Panc1 (cell line): ENCODE data around the gene SNURF. TPM values are rescaled to one million over a fixed set of nuclear protein-coding genes. Genes with fewer than 3 reads are reported as not detected.

Experiments used
- ATAC-seq: fragments of 200-7000 bp; cut with Tn5 transposase; 2 replicates; pipeline ENCODE4 v1.9.1; 2020; ENCODE audit warnings: mild to moderate bottlenecking, moderate library complexity
- BruUV-seq: library from RNA; stranded (reverse); fragments of 400-500 nt; replicated peaks from 2 replicates; lab custom pipeline; 2021; lab: Mats Ljungman, UMichigan
- CTCF ChIA-PET: fragments of 300-600 bp; sonication (Branson Sonifier 250); formaldehyde crosslinking; loops from one replicate; lab custom pipeline; 2022; ENCODE audit warnings: antibody characterized with exemption; lab: Charles Lee
- POLR2A ChIA-PET: fragments of 300-600 bp; sonication (Branson Sonifier 250); formaldehyde crosslinking; loops from one replicate; lab custom pipeline; 2022; ENCODE audit warnings: antibody characterized with exemption; lab: Charles Lee
- DNase-seq: peaks from one replicate; pipeline ENCODE4 v3.0.0-alpha.2; 2010; ENCODE audit warnings: low read depth, low spot score
- H3K27ac ChIP-seq: 2 replicates; pipeline ENCODE4 v1.5.1; 2011; ENCODE audit warnings: mild to moderate bottlenecking, low read length, inconsistent platforms
- H3K27me3 ChIP-seq: fragments of 200-500 bp; sonication (Bioruptor generic); 2 replicates; pipeline ENCODE4 v1.6.0; 2014; ENCODE audit warnings: low read length, inconsistent platforms; ENCODE audit not compliant: control insufficient read depth, insufficient read depth
- H3K36me3 ChIP-seq: fragments of 200-500 bp; sonication (Bioruptor generic); 2 replicates; pipeline ENCODE4 v1.5.1; 2014; ENCODE audit warnings: inconsistent platforms, mild to moderate bottlenecking, low read length, moderate library complexity; ENCODE audit not compliant: control insufficient read depth, insufficient read depth
- H3K4me1 ChIP-seq: 2 replicates; pipeline ENCODE4 v1.5.1; 2011; ENCODE audit warnings: inconsistent platforms, mild to moderate bottlenecking, low read length, moderate library complexity; ENCODE audit not compliant: control insufficient read depth, insufficient read depth
- H3K4me3 ChIP-seq, 2 experiments: 2 replicates each; pipeline ENCODE4 v1.5.1; 2011 to 2012; ENCODE audit warnings: low read depth in 2 of 2, low read length in 2 of 2, mild to moderate bottlenecking in 2 of 2, inconsistent platforms in 1 of 2, moderate library complexity in 1 of 2
- H3K9me3 ChIP-seq: fragments of 200-500 bp; sonication (Bioruptor generic); 2 replicates; pipeline ENCODE4 v1.5.1; 2014; ENCODE audit warnings: low read depth, mild to moderate bottlenecking, inconsistent platforms, low read length, moderate library complexity; ENCODE audit not compliant: control insufficient read depth, insufficient read depth
- POLR2AphosphoS5 ChIP-seq: IDR thresholded peaks from 2 replicates; pipeline ENCODE4 v1.6.1; 2012; ENCODE audit warnings: mild to moderate bottlenecking, low read depth, low read length, moderate library complexity
- SIN3A ChIP-seq: IDR thresholded peaks from 2 replicates; pipeline ENCODE4 v1.6.1; 2012; ENCODE audit warnings: low read depth, mild to moderate bottlenecking, low read length, moderate library complexity, borderline replicate concordance; ENCODE audit not compliant: insufficient read depth
- TCF7L2 ChIP-seq: IDR thresholded peaks from 2 replicates; pipeline ENCODE4 v1.6.1; 2011; ENCODE audit warnings: mild to moderate bottlenecking, low read depth, low read length, inconsistent platforms
- in situ Hi-C: cut with HindIII; loops from 2 replicates; pipeline ENCODE4 v1.10.0; 2016; ENCODE audit warnings: low sequenced_read_pairs, low pct_unique_long_range_greater_than_20kb
- intact Hi-C: fragments of 100-400 bp; cut with micrococcal nuclease; formaldehyde crosslinking; loops from one replicate; pipeline ENCODE4 v1.10.0; 2022; ENCODE audit not compliant: unreplicated experiment
- total RNA-seq: library from RNA; stranded (reverse); gene quantifications from one replicate; pipeline ENCODE4 v1.2.1, GENCODE V29; 2021; ENCODE audit not compliant: unreplicated experiment
- TF ChIP-seq, protein P1 (sequence below): fragments of 450-650 bp; IDR thresholded peaks from 2 replicates; pipeline ENCODE4 v1.5.1; 2017; ENCODE audit warnings: mild to moderate bottlenecking
- TF ChIP-seq, protein P2 (sequence below), 2 experiments: IDR thresholded peaks; 2 replicates each; pipeline ENCODE4 v1.6.1; 2011 to 2012; ENCODE audit warnings: low read depth in 2 of 2, control low read depth in 1 of 2, low read length in 1 of 2, mild to moderate bottlenecking in 1 of 2, moderate library complexity in 1 of 2; ENCODE audit not compliant: insufficient read depth in 1 of 2

Gene SNURF
- total RNA-seq, 1 experiment from 2014 or later = 13.7 TPM

DNA sequence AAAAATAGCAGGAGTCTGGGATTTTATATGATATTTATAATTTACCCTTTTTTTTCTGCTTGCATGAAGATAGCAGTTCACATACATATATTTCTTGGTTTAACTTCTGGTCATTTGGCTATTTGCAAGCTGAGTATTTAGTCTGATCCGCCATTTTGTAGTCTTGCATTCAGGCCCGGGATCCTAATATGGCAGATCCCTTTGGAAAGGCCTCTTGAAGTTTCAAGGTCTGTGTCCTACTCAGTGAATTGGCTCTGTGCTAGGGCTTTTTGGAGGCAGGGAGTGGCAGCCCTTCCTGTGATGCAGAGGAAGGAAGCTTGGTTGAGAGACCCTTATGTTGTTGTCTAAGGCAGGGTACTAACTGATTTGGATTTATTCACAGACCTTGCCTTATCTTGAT lies 2.9 kb downstream of the SNURF start:
- DNase-seq = no peak
- H3K4me1 ChIP-seq = peaks cover 11% of the 10 kb centered on the region; the same call in 1 of the 2 replicates
- intact Hi-C loops (no loop called here), in situ Hi-C loops (no loop called here)
- ChIA-PET POLR2A (no interaction called here), CTCF (no interaction called here)
- H3K9me3 ChIP-seq = no peaks in the 10 kb centered on the region
- H3K36me3 ChIP-seq = no peaks in the 10 kb centered on the region; the same call in 1 of the 2 replicates
- TF ChIP-seq POLR2AphosphoS5 (no peak), SIN3A (no peak), TCF7L2 (no peak)
- TF ChIP-seq, protein P1, sequence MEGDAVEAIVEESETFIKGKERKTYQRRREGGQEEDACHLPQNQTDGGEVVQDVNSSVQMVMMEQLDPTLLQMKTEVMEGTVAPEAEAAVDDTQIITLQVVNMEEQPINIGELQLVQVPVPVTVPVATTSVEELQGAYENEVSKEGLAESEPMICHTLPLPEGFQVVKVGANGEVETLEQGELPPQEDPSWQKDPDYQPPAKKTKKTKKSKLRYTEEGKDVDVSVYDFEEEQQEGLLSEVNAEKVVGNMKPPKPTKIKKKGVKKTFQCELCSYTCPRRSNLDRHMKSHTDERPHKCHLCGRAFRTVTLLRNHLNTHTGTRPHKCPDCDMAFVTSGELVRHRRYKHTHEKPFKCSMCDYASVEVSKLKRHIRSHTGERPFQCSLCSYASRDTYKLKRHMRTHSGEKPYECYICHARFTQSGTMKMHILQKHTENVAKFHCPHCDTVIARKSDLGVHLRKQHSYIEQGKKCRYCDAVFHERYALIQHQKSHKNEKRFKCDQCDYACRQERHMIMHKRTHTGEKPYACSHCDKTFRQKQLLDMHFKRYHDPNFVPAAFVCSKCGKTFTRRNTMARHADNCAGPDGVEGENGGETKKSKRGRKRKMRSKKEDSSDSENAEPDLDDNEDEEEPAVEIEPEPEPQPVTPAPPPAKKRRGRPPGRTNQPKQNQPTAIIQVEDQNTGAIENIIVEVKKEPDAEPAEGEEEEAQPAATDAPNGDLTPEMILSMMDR = no peak
- TF ChIP-seq, protein P2, sequence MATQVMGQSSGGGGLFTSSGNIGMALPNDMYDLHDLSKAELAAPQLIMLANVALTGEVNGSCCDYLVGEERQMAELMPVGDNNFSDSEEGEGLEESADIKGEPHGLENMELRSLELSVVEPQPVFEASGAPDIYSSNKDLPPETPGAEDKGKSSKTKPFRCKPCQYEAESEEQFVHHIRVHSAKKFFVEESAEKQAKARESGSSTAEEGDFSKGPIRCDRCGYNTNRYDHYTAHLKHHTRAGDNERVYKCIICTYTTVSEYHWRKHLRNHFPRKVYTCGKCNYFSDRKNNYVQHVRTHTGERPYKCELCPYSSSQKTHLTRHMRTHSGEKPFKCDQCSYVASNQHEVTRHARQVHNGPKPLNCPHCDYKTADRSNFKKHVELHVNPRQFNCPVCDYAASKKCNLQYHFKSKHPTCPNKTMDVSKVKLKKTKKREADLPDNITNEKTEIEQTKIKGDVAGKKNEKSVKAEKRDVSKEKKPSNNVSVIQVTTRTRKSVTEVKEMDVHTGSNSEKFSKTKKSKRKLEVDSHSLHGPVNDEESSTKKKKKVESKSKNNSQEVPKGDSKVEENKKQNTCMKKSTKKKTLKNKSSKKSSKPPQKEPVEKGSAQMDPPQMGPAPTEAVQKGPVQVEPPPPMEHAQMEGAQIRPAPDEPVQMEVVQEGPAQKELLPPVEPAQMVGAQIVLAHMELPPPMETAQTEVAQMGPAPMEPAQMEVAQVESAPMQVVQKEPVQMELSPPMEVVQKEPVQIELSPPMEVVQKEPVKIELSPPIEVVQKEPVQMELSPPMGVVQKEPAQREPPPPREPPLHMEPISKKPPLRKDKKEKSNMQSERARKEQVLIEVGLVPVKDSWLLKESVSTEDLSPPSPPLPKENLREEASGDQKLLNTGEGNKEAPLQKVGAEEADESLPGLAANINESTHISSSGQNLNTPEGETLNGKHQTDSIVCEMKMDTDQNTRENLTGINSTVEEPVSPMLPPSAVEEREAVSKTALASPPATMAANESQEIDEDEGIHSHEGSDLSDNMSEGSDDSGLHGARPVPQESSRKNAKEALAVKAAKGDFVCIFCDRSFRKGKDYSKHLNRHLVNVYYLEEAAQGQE (IDR thresholded peaks at IDR 0.05; ENCODE audit: insufficient read depth in 1 of 2, low read depth in 2 of 2, low read length in 1 of 2) = no peak
- H3K27me3 ChIP-seq = no peaks in the 10 kb centered on the region
- ATAC-seq = no peak
- no peak overlapping the region for H3K4me3 ChIP-seq
- H3K27ac ChIP-seq = no peak overlapping the region; the same call in 1 of the 2 replicates
- BruUV-seq = TSS peak; percentile 16

DNA sequence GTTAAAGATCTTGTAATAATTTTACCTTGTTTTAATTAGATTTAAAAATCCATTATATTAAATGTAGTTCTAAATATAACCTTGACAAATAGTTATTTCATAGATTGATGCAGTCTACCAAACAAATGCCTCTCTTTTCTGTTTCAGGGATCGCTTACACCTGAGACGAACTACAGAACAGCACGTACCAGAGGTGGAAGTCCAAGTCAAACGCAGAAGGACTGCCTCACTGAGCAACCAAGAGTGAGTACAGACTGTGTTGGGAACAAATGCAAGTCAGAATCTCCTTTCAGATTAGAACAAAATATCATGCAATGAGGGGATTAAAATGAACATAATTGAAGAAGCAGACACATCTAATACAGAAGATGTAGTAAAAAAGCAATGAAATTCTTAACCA lies 7.2 kb downstream of the SNURF start:
- H3K4me3 ChIP-seq = no peak overlapping the region
- H3K27me3 ChIP-seq = no peaks in the 10 kb centered on the region
- intact Hi-C loops (no loop called here), in situ Hi-C loops (no loop called here)
- BruUV-seq = no TSS peak
- CTCF ChIA-PET = no interaction called here
- no peaks in the 10 kb centered on the region for H3K9me3 ChIP-seq
- POLR2A ChIA-PET = no interaction called here
- no peak for ATAC-seq
- peaks cover 8% of the 10 kb centered on the region; the same call in 1 of the 2 replicates for H3K4me1 ChIP-seq
- H3K27ac ChIP-seq = no peak overlapping the region
- DNase-seq = no peak
- no peaks in the 10 kb centered on the region; the same call in 1 of the 2 replicates for H3K36me3 ChIP-seq
- TF ChIP-seq POLR2AphosphoS5 (no peak), SIN3A (no peak), TCF7L2 (no peak)
- TF ChIP-seq, protein P2 (IDR thresholded peaks at IDR 0.05; ENCODE audit: insufficient read depth in 1 of 2, low read depth in 2 of 2, low read length in 1 of 2) = no peak
- TF ChIP-seq, protein P1 = no peak
